KBM-7 (cell line): ENCODE data around the gene PCSK5.

Source experiments
- DNase-seq: peaks from one replicate; pipeline ENCODE4 v3.0.0-alpha.2; 2015
- in situ Hi-C: fragments of 300-500 bp; cut with MboI; formaldehyde crosslinking; loops from 2 replicates; pipeline ENCODE4 v1.14.3; 2020; ENCODE audit warnings: low sequenced_read_pairs, low pct_unique_long_range_greater_than_20kb, mixed read lengths

The PCSK5 gene

DNA sequence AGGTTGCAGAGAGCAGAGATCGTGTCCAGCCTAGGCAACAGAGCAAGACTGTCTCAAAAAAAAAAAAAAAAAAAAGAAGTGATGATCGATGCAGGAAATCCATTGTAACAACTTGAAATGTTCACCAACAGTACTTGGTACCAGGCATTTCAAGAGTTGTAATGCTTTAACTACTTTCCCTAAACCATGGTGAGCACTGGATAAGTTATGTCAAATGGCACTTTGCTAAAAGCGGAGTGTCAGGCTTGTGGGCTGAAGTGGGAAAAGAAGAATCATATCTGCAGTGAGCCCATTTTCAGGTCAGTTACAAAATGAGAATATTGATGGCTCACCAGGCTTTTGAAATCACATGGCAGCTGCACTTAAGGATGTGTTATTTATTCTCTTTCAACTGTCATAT, 301.5 kb downstream of the PCSK5 start:
- no peak for DNase-seq
- in situ Hi-C loops, result no loop called here

DNA sequence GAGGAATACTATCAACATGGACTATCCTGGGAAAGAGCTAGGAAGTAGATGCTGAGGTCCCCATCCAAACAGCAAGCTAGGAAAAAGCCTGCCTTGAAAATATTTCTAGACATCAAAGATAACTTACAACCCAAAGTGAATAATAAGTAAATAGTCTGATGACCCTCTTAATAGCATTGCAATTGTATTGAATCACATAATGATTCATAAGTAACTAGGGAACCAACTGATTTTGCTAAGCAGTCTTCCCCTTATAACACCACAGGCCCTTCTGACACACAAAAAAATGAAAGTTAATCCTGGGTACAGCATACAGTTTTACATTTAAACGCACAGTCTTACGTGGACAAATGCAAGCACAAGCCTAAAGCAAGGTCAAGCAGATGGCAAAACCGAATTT, 304.4 kb downstream of the PCSK5 start:
- in situ Hi-C loops, result no loop called here
- no peak for DNase-seq

DNA sequence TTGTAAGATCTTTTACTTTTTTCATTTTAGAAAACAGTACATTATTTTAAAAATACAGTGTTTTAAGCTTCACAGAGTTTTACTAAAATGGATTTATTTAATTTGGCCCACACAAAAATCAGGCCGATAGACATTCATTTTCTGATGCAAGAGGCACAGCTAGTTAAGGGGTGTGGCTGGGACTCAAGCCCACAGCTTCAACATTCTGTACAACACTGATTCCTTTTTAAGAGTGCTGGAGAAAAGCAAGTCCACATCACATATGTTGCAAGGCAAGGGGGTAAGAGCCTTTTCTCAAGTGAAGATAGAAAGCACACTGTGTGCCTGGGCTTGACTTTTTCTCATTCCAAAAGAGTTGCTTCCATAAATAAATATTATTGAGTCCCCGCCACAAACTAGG, 307.9 kb downstream of the PCSK5 start:
- in situ Hi-C loops, result no loop called here
- no peak for DNase-seq

DNA sequence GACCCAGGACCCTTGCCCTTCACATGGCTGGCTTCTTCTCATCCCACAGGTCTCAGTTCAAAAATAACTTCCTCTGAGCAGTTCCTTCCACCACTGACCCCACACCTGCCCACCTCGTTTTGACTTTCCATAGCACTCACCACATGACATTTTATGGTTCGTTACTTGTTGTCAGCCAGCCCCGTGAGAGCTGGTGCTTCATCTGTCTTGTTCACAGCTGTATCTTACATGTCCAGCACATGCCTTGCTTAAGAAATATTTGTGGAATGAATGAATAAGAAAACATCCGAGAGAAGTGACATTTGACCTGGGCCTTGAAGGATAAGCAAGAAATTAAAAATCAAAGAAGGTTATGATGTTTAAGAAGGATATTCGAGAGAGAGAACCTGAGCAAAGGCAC, 309.8 kb downstream of the PCSK5 start:
- in situ Hi-C loops, result no loop called here
- no peak for DNase-seq

DNA sequence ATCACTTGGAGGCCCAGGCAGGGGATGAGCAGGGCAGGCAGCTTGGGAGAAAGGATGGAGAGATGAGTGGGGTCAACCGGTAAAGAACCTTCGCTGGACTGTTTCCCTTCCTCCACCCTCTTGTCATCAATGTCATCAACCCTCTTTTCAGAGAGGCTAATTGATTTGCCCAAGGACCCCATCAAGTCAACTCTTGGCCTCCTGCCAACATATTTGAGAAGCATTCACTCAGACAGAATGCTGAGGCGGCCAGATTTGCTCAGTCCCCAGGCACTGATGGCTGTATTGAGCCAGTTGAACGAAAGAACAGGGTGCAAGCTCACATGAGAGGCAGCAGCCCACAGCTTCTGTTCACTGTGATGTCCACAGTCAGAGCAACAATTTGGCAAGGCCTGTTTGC, 310.3 kb downstream of the PCSK5 start:
- DNase-seq, result no peak
- in situ Hi-C loops, result no loop called here

DNA sequence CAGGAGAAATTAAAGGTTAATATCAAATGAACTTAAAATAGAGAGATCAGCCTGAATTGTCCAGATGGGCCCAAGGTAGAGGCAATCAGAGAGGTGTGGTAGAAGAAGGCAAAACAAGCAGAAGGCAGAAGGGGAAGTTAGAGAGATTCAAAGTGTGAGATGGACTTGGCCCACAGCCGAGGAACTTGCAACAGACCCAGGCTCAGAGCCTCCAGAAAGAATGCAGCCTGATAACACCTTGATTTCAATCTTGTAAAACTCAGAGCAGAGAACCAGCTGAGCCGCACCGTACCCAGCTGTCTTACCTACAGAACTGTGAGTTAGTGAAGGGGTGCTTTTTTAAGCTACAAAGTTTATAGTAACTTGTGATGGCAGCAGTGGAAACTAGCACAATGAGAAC, 312.9 kb downstream of the PCSK5 start:
- in situ Hi-C loops, result no loop called here
- peak; percentile 21 for DNase-seq

DNA sequence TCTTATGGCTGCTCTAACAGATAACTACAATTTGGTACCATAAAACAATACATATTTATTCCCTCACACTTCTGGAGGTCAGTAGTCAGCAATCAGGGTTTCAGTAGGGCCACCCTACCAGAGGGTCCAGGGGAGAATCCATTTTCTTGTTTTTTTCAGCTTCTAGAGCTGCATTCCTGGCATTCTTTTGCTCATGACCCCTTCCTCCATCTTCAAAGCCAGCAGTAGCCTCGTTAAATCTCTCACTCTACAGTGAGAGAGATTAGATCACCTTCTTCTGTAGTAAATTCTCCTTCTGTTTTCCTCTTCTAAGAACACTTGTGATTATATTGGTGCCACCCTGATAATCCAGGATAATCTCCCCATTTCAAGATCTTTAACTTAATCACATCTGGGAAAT, 316.3 kb downstream of the PCSK5 start:
- DNase-seq, result no peak
- in situ Hi-C loops, result no loop called here

DNA sequence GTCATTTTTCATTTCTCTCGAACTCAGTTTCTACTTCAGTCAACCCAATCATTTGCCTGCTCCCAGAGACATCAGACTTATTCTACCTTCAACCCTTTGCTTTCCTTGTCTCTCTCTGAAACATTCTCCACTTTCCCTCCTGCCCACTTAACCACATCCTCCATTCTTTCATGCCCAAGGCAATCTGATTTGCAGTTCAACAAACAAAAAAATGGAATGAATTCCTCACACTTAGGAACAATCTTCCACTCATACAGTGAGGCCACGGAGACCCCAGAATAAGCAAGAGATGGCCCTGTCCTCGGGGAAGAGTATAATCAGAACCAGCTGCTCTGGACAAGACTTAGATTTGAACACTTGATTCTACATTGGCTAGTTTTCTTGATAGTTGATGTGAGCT, 323.3 kb downstream of the PCSK5 start:
- DNase-seq, result no peak

DNA sequence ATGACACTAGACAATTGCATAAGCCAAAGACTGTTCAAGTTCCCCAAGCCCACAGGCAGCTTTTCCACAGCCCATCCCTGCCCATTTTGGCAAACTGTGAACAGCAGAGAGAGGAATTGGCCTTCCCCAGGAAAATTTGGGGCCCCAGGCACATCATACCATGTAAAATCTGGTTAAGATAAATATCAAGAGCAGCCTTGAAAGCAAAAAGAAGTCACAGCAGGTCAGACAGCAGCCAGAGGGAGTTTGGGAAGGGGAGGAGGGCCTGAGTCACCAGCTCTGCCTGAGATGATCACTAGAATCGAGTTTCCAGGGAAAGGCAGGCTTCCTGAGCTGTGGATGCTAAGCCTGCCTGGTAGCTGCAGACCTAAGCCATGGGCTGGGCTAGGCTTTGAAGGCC, 324.6 kb downstream of the PCSK5 start:
- no peak for DNase-seq
- in situ Hi-C loops, result no loop called here

More for the DNA sequence above, 323.3 kb downstream of the PCSK5 start:
- in situ Hi-C loops, result no loop called here

DNA sequence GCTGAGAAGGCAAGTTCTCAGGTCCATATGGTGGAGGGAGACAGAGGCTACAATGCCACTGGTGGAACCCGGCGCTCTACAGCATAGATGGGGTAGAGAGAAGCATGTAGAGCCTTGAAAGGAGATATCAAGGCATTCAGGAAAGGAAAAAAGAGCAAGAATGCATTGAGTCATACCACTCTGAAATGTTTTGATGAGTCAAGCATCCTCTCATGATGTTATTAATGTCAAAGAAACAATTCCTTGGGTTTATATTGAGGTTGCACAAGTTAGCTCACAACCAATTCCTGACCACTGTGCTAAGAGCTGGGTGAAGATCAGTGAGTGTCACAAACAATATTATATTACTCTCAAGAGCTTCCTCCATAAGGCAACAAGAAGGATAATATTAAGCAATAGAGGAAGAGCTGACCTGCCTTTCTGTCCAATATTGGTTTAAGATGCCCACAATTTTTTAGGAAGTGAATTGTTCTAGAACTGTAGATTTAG, 325.7 kb downstream of the PCSK5 start:
- no peak for DNase-seq
- in situ Hi-C loops, result no loop called here

DNA sequence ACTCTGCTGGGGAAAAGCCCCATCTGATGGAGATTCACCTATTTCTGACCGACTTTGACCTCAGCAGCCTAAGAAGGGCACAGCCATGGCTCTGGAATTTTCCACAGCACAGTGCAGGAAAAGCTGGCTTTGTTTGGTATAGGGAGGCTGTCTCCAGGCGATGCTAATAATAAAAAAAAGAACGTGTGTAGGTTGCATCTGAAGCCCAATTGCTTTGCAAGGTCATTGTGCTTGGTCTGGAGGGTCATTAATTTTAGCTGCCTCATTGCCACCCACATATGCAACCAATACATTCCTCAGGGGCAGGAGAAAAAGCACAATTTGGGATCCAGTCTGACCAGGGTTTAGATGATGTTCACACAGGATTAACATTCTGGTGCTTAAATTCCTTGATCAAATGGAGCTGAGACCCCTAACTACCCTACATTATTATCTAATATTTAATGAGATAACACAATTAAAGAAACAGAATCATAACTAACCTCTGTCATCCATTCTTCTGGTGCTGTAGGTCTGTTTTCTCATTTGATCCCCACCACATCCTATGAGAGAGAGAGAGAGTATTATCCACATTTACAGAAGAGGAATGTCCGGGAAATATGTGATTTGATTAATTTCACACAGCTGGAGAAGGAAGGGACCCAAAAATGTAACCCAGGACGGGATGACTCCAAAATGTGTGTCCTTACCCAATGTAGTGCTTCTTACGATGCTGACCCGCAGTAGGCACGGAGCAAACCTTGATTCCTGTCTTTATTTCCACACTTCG, 327.8 kb downstream of the PCSK5 start:
- in situ Hi-C loops, result no loop called here

DNA sequence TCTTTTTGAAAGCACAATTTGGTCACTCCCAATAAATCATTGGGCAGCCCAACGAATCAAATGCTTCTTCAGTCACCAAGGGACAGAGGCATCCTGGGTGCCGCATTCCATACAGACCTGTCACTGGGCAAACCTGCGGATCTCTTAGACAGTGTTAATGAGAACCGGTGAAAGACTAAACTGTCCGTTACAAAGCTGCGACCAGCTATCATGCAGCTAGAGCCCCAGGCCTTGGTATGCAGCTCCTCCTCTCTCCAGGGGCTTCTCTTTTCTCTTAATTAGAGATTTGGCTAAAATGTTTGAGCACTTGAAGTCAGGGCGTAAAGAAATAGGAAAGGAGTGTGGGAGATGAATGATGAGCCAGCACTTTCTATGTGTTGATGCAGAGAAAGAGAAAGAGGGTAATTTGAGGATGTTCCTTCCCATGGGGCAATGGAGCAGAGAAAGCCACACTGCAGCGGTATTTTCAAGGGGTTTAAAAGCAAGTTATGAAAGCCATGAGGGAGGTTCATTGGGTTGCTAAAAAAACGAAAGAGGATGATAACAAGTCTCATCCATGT, 328.5 kb downstream of the PCSK5 start:
- in situ Hi-C loops, result no loop called here
- no peak for DNase-seq

More for the DNA sequence above, 327.8 kb downstream of the PCSK5 start:
- no peak for DNase-seq

DNA sequence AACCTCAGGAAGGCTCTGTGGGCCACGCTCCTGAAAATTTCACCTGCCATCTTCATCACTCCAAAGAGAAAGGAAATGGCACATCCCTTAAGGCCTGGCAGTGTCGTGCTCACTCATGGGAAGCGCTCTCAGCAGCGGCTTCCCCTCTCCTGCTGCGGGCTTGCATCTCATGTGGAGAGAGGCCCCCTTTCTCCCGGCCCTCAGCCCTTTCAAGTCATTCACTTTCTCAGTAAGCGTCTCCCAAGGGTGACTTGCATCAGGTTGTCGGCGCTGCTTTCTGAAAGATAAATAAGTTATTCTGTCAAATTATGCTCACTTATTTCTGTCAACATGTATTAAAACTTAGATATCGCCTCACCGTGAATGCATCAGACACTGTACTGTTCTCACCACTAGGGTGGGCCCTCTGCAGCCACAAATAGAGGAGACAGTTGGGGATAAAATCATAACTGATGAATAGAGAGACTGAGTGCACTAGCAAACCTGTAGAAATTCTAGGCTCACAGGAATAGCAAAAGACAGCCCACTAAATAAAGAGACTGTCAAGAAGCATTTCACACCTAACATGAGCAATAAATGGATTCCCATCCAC, 329.2 kb downstream of the PCSK5 start:
- DNase-seq, result no peak
- in situ Hi-C loops, result no loop called here

DNA sequence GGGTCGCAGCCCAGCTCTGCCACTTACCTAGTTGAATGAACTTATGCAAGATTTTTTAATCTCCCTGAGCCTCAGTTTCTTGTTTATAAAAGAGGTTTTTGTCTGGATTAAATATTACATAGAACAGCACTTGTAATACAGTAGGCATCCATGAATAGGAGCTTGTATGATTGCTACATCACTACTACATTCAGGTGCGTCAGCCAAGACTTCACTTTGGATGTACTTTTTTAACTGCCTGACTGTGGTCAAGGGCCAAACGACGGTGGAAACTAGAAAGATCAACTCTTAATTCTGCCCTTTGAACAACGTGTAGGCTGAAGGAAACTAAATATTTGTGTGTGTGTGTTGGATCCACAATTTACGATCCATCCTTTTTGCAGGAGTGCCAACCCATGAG, 330.9 kb downstream of the PCSK5 start:
- DNase-seq, result no peak
- in situ Hi-C loops, result no loop called here

DNA sequence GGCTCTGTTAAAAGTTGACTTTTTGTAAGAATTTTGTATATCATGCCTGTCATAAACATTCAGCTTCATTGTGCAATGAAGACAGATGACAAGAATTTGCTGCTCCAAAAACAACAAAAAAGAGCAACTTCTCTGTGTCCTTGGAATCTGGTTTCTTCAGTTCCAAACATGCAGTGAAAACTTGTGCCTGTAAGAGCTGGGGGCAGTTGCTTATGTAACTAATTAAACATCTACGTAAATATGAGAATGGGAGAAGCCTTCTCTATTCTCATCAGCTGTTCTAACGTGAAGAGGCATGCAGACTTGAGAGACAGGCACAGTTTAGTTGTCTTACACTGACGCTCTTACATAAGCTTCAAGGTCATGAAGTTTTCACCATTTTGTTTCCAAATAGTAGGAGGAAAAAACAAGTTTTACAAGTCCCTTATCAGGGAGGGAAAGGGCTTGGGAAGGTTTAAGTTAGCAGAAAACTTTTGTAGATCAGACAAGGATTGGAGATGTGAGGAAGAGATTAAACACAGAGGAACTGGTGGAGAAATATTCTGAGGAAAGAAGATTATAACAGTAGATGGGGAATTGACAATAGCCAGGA, 333.4 kb downstream of the PCSK5 start:
- in situ Hi-C loops, result no loop called here
- DNase-seq, result no peak

DNA sequence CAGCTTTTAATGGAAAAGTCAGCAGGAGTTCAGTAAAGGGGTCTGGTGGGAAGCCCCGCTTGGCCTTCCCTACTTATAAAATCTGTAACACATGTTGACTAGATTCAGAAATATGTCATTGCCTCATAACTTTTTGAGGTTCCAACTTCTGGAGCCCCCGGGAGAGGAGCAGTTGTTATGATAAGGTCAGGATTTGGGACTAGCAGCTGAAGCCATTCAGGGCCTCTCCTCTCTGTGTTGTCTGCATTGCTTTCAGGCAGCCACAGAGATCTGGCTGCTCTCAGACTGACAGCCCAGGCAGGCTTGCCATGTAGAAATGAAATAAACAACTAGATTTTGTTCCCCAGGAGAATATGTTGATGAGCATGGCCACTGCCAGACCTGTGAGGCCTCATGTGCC, 336.7 kb downstream of the PCSK5 start:
- in situ Hi-C loops, result no loop called here

DNA sequence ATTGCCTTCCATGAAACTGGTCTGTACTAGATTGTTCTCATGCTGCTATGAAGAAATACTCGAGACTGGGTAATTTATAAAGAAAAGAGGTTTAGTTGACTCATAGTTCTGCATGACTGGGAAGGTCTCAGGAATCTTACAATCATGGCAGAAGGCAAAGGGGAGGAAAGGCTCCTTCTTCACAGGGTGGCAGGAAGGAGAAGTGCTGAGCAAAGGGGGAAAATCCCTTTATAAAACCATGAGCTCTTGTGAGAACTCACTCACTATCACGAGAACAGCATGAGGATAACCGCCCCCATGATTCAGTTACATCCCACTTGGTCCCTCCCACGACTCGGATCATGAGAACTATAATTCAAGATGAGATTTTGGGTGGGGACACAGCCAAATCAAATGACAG, 340.5 kb downstream of the PCSK5 start:
- in situ Hi-C loops, result no loop called here
- no peak for DNase-seq

More for the DNA sequence above, 336.7 kb downstream of the PCSK5 start:
- no peak for DNase-seq

DNA sequence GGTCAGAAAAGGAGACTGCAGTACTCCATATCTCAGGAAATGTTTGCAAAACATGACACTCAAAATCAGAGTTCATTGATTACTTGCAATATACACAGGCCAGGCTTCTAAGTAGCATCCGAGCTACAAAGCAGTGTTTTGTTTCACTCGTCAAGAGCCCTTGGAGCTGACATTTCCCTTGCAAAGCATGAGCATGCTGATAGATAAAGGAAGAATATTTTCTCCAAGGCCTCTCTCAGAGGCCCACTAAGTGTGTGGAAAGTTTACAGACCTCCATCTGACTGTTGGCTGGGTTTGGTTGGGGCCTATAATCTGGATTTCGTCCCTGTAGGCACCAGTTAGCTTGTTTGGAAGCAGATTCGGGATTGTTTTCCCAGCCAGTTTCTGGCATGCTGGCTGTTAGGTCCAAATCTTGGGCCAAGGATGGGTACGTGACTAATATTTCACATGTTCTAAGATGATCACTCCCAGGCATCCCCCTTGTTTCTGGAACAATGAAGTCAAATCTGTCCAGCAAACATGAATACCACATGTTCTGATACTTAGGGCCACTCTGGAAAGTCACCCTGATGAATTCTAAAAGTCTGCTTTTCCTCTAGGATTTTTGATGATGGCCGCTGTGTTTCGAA, 342.5 kb downstream of the PCSK5 start:
- no peak for DNase-seq
- in situ Hi-C loops, result no loop called here

DNA sequence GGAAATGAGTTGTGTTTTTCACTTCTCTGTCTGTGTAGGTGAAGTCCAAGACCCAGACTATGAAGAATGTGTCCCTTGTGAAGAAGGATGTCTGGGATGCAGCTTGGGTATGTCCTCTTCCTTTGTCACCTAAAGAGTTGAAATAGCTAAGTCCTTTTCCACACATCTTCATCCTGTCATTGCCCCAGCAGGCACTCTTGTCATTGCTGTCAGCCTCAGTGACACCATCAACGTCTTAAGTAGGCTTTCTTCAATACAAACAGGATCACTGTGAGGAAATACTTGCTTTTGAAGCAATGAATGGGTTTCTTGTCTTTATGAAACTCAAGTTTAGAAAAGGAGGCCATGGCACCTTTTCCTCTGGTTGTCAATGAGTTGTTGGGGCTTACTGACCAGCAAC, 350.1 kb downstream of the PCSK5 start:
- no peak for DNase-seq
- in situ Hi-C loops, result no loop called here

DNA sequence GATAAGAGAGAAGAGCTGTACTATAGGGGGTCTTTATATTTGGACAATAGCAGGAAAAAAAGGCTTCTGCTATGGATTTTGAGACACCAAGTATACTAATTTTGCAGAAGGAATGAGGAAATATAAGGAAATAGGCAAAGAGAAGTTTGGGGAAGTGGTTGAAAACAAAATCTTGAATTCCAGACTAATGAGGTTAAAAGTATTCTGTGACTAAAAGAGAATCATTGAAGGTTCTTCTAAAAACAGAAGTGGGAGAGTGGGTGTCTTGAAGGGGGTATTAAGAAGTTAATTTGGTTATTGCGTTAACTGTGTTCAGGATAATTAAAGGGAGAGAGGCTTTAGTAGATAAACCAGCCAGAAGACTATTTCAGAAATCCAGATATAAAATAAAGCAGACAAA, 355.0 kb downstream of the PCSK5 start:
- in situ Hi-C loops, result no loop called here
- DNase-seq, result peak; percentile 1
